Colonic mucosa (tissue), 4 donors: ENCODE results near the gene TUT7. TPM values are rescaled to one million over a fixed set of nuclear protein-coding genes. Genes with fewer than 3 reads are reported as not detected.
A peak's percentile ranks its signal among the peaks of the same experiment; 100 is the strongest.

Source experiments
- DNase-seq: peaks from one replicate; pipeline ENCODE4 v3.0.0-alpha.2; 2020
- H3K27ac ChIP-seq: fragments of 200-600 bp; one replicate; pipeline ENCODE4 v1.8.0; 2021
- H3K27me3 ChIP-seq: fragments of 200-600 bp; one replicate; pipeline ENCODE4 v1.8.0; 2021
- H3K36me3 ChIP-seq: fragments of 200-600 bp; one replicate; pipeline ENCODE4 v1.8.0; 2021
- H3K4me1 ChIP-seq: fragments of 200-600 bp; one replicate; pipeline ENCODE4 v1.8.0; 2021; ENCODE audit warnings: mild to moderate bottlenecking
- H3K4me3 ChIP-seq: fragments of 200-600 bp; one replicate; pipeline ENCODE4 v1.8.0; 2021
- H3K9ac ChIP-seq, 2 donors: one replicate each; pipeline ENCODE4 v1.7.0; 2013; ENCODE audit warnings: control low read depth in 2 of 2, low read depth in 2 of 2, low read length in 2 of 2
- H3K9me3 ChIP-seq: fragments of 200-600 bp; one replicate; pipeline ENCODE4 v1.8.0; 2021
- CTCF ChIP-seq: fragments of 200-600 bp; IDR thresholded peaks from one replicate; pipeline ENCODE4 v1.8.0; 2022; ENCODE audit warnings: antibody characterized with exemption, mild to moderate bottlenecking
- intact Hi-C: fragments of 100-400 bp; cut with DNase I; formaldehyde crosslinking; loops from one replicate; pipeline ENCODE4 v1.14.1; 2022
- total RNA-seq, 2 donors: library from RNA; stranded (reverse); fragmentation: NEBNext Ultra II Directional in 1 of 2; extraction: Animal tissue kit (Norgen Biotek cat#: 25700) in 1 of 2; gene quantifications; one replicate each; pipeline ENCODE4 v1.2.1, GENCODE V29; 2021
- donor health status: healthy.
- donor health status: DM: no; HTN: no; CAD: no.
- donor health status: DM: no; HTN: no; CAD: no.

Gene TUT7
- total RNA-seq, 2 donors from 2014 or later: 31.5 to 42.4 TPM

GRCh38 chr9:86352440-86353077 is 1.7 kb downstream of the TUT7 start:
- peak overlapping the region; percentile 97 for H3K27ac ChIP-seq
- peak overlapping the region in 1 of 2 donors; percentile 71 for H3K9ac ChIP-seq
- intact Hi-C loops: no loop called here

GRCh38 chr9:86351880-86352279 is 2.3 kb downstream of the TUT7 start:
- no peak for TF ChIP-seq CTCF
- DNase-seq: no peak
- no peaks in the 10 kb centered on the region for H3K36me3 ChIP-seq
- H3K9ac ChIP-seq: no peak overlapping the region
- intact Hi-C loops: no loop called here
- no peak overlapping the region for H3K27ac ChIP-seq
- peaks cover 13% of the 10 kb centered on the region for H3K4me1 ChIP-seq
- no peak overlapping the region for H3K4me3 ChIP-seq
- no peaks in the 10 kb centered on the region for H3K27me3 ChIP-seq
- H3K9me3 ChIP-seq: no peaks in the 10 kb centered on the region

More at GRCh38 chr9:86352440-86353077, 1.7 kb downstream of the TUT7 start:
- no peak for DNase-seq
- H3K36me3 ChIP-seq: no peaks in the 10 kb centered on the region
- no peaks in the 10 kb centered on the region for H3K27me3 ChIP-seq
- H3K4me3 ChIP-seq: peak overlapping the region; percentile 87
- TF ChIP-seq CTCF: no peak
- peaks cover 13% of the 10 kb centered on the region for H3K4me1 ChIP-seq
- no peaks in the 10 kb centered on the region for H3K9me3 ChIP-seq

GRCh38 chr9:86350006-86350760 is 4.0 kb downstream of the TUT7 start:
- TF ChIP-seq CTCF: no peak
- Histone ChIP-seq H3K4me3 (no peak overlapping the region), H3K27ac (no peak overlapping the region), H3K27me3 (no peaks in the 10 kb centered on the region), H3K36me3 (no peaks in the 10 kb centered on the region), H3K4me1 (peaks cover 13% of the 10 kb centered on the region), H3K9me3 (no peaks in the 10 kb centered on the region), H3K9ac (no peak overlapping the region)
- intact Hi-C loops: no loop called here
- no peak for DNase-seq

GRCh38 chr9:86349271-86349670 is 4.9 kb downstream of the TUT7 start:
- no peak overlapping the region for H3K4me3 ChIP-seq
- intact Hi-C loops: no loop called here
- H3K9ac ChIP-seq: no peak overlapping the region
- H3K27ac ChIP-seq: no peak overlapping the region
- no peaks in the 10 kb centered on the region for H3K9me3 ChIP-seq
- no peaks in the 10 kb centered on the region for H3K36me3 ChIP-seq
- TF ChIP-seq CTCF: no peak
- DNase-seq: no peak
- H3K27me3 ChIP-seq: no peaks in the 10 kb centered on the region
- peaks cover 13% of the 10 kb centered on the region for H3K4me1 ChIP-seq

GRCh38 chr9:86347991-86348390 is 6.2 kb downstream of the TUT7 start:
- H3K27me3 ChIP-seq: no peaks in the 10 kb centered on the region
- no peaks in the 10 kb centered on the region for H3K36me3 ChIP-seq

More at GRCh38 chr9:86347991-86348390, 6.2 kb downstream of the TUT7 start:
- H3K9ac ChIP-seq: no peak overlapping the region
- intact Hi-C loops: no loop called here
- DNase-seq: no peak
- H3K9me3 ChIP-seq: no peaks in the 10 kb centered on the region
- H3K4me3 ChIP-seq: no peak overlapping the region
- no peak for TF ChIP-seq CTCF
- H3K4me1 ChIP-seq: peaks cover 13% of the 10 kb centered on the region
- H3K27ac ChIP-seq: no peak overlapping the region
